ENCODE measurements around the gene ARGLU1.

ARGLU1 gene

GRCh38 chr13:106498158-106498557 is 69.8 kb downstream of the ARGLU1 start:
- no peak for DNase-seq

GRCh38 chr13:106497079-106497478 is 70.9 kb downstream of the ARGLU1 start:
- DNase-seq: no peak

GRCh38 chr13:106496072-106496997 is 71.6 kb downstream of the ARGLU1 start:
- DNase-seq: no peak

GRCh38 chr13:106494936-106495335 is 73.0 kb downstream of the ARGLU1 start:
- no peak for DNase-seq

- DNase-seq: no peak
These were observed 73.4 kb downstream of the ARGLU1 start for GRCh38 chr13:106494506-106494905.

- no peak for DNase-seq
These were observed 74.3 kb downstream of the ARGLU1 start for GRCh38 chr13:106493533-106494220.

GRCh38 chr13:106492588-106493475 is 75.1 kb downstream of the ARGLU1 start:
- DNase-seq: no peak

- no peak for DNase-seq
These were observed 75.9 kb downstream of the ARGLU1 start for GRCh38 chr13:106491928-106492587.

All from GOT3 (cell line).